ENCODE results near the gene LRRD1. TPM values are rescaled to one million over a fixed set of nuclear protein-coding genes. Genes with fewer than 3 reads are reported as not detected.
"Not testable (repeated sequence)": the region's sequence is repeated elsewhere in the genome, so short reads cannot be mapped to it uniquely, and the experiment has no call there.

The LRRD1 gene
- total RNA-seq, 4 donors from 2014 or later = 0.29 TPM; not detected in 3

- TF ChIP-seq, protein P1, sequence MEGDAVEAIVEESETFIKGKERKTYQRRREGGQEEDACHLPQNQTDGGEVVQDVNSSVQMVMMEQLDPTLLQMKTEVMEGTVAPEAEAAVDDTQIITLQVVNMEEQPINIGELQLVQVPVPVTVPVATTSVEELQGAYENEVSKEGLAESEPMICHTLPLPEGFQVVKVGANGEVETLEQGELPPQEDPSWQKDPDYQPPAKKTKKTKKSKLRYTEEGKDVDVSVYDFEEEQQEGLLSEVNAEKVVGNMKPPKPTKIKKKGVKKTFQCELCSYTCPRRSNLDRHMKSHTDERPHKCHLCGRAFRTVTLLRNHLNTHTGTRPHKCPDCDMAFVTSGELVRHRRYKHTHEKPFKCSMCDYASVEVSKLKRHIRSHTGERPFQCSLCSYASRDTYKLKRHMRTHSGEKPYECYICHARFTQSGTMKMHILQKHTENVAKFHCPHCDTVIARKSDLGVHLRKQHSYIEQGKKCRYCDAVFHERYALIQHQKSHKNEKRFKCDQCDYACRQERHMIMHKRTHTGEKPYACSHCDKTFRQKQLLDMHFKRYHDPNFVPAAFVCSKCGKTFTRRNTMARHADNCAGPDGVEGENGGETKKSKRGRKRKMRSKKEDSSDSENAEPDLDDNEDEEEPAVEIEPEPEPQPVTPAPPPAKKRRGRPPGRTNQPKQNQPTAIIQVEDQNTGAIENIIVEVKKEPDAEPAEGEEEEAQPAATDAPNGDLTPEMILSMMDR (IDR thresholded peaks at IDR 0.05) = no peak
- TF ChIP-seq POLR2A (IDR thresholded peaks at IDR 0.05) (no peak), POLR2AphosphoS5 (IDR thresholded peaks at IDR 0.05) (no peak), EP300 (IDR thresholded peaks at IDR 0.05) (no peak)
- DNase-seq (ENCODE audit: low spot score in 2 of 2) = no peak
- Histone ChIP-seq H3K27me3 (no peaks in the 10 kb centered on the region), H3K27ac (no peak overlapping the region), H3K9me3 (no peaks in the 10 kb centered on the region), H3K36me3 (peaks cover 24% of the 10 kb centered on the region), H3K4me1 (no peaks in the 10 kb centered on the region), H3K4me3 (no peak overlapping the region)
- WGBS = 94% methylated on average over 3 of the region's 3 CpGs
Measured at GRCh38 chr7:92116949-92117348, 62.0 kb downstream of the LRRD1 start.

DNA sequence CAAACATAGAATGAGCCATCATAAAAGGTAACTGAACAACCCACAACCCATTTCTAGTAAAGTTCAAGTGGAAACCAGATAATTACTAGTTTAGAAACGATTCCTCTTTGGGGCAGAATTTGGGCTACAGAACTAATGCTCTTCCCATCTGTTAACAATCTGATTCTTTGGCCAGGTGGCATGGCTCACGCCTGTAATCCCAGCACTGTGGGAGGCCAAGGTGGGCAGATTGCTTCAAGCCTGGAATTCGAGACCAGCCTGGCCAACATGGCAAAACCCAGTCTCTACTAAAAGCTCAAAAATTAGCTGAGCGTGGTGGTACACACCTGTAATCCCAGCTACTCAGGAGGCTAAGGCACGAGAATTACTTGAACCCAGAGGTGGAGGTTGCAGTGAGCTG is 63.1 kb downstream of the LRRD1 start:
- Histone ChIP-seq H3K4me3 (no peak overlapping the region), H3K9me3 (no peaks in the 10 kb centered on the region), H3K4me1 (no peaks in the 10 kb centered on the region), H3K27me3 (no peaks in the 10 kb centered on the region), H3K36me3 (peaks cover 27% of the 10 kb centered on the region), H3K27ac (no peak overlapping the region)
- WGBS = 98% methylated on average over 5 of the region's 5 CpGs
- TF ChIP-seq, protein P1 (IDR thresholded peaks at IDR 0.05) = no peak
- TF ChIP-seq POLR2A (IDR thresholded peaks at IDR 0.05) = no peak
- TF ChIP-seq EP300 (IDR thresholded peaks at IDR 0.05) = no peak
- no peak for TF ChIP-seq POLR2AphosphoS5 (IDR thresholded peaks at IDR 0.05)
- DNase-seq (ENCODE audit: low spot score in 2 of 2) = no peak

GRCh38 chr7:92110857-92111256 is 68.1 kb downstream of the LRRD1 start:
- 88% methylated on average over 2 of the region's 2 CpGs for WGBS
- Histone ChIP-seq H3K36me3 (peaks cover 70% of the 10 kb centered on the region), H3K9me3 (no peaks in the 10 kb centered on the region), H3K4me1 (no peaks in the 10 kb centered on the region), H3K27ac (no peak overlapping the region), H3K27me3 (no peaks in the 10 kb centered on the region), H3K4me3 (no peak overlapping the region)
- DNase-seq (ENCODE audit: low spot score in 2 of 2) = no peak
- TF ChIP-seq POLR2A (IDR thresholded peaks at IDR 0.05) = no peak
- TF ChIP-seq, protein P1 (IDR thresholded peaks at IDR 0.05) = no peak
- TF ChIP-seq POLR2AphosphoS5 (IDR thresholded peaks at IDR 0.05) = no peak
- TF ChIP-seq EP300 (IDR thresholded peaks at IDR 0.05) = no peak

DNA sequence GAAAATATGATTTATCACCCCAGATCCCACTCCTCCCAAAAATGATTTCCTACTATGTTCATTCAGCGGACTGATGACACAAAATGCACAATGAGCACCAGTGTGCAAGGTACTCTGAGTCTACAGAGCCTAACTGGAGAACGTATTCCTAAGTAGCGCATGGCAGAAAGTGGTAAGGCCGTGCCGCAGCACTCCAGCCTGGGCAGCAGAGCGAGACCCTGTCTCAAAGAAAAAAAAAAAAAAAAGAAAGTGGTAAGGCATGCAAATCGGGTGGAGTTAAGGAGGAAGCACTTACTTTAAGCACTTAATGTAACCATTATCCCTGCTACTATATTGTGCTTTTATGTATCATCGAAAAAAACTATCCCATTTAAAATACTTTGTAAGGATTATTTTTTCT is 70.1 kb downstream of the LRRD1 start:
- H3K27ac ChIP-seq = no peak overlapping the region
- TF ChIP-seq POLR2AphosphoS5 (IDR thresholded peaks at IDR 0.05) (no peak), EP300 (IDR thresholded peaks at IDR 0.05) (no peak), POLR2A (IDR thresholded peaks at IDR 0.05) (no peak)
- TF ChIP-seq, protein P1 (IDR thresholded peaks at IDR 0.05) = no peak
- no peak for DNase-seq (ENCODE audit: low spot score in 2 of 2)
- WGBS = 96% methylated on average over 8 of the region's 8 CpGs
- no peaks in the 10 kb centered on the region for H3K4me1 ChIP-seq
- H3K4me3 ChIP-seq = no peak overlapping the region
- H3K9me3 ChIP-seq = no peaks in the 10 kb centered on the region
- H3K36me3 ChIP-seq = peaks cover 78% of the 10 kb centered on the region
- no peaks in the 10 kb centered on the region for H3K27me3 ChIP-seq

GRCh38 chr7:92102862-92103261 is 76.1 kb downstream of the LRRD1 start:
- peaks cover 92% of the 10 kb centered on the region for H3K36me3 ChIP-seq
- not testable (repeated sequence) for DNase-seq (ENCODE audit: low spot score in 2 of 2); H3K4me3 ChIP-seq; H3K4me1 ChIP-seq; H3K9me3 ChIP-seq; H3K27ac ChIP-seq; H3K27me3 ChIP-seq
- WGBS = 98% methylated on average over 5 of the region's 5 CpGs

GRCh38 chr7:92100534-92100933 is 78.4 kb downstream of the LRRD1 start:
- H3K9me3 ChIP-seq = no peaks in the 10 kb centered on the region
- TF ChIP-seq, protein P1 (IDR thresholded peaks at IDR 0.05) = no peak
- TF ChIP-seq POLR2A (IDR thresholded peaks at IDR 0.05) (no peak), EP300 (IDR thresholded peaks at IDR 0.05) (no peak), POLR2AphosphoS5 (IDR thresholded peaks at IDR 0.05) (no peak)
- no peak overlapping the region for H3K27ac ChIP-seq
- DNase-seq (ENCODE audit: low spot score in 2 of 2) = no peak
- 89% methylated on average over 1 of the region's 1 CpG for whole genome bisulfite sequencing
- no peaks in the 10 kb centered on the region for H3K27me3 ChIP-seq
- H3K4me3 ChIP-seq = no peak overlapping the region
- peaks cover 92% of the 10 kb centered on the region for H3K36me3 ChIP-seq
- no peaks in the 10 kb centered on the region for H3K4me1 ChIP-seq
